Measurements from ENCODE around the gene SHISA4. TPM values are rescaled to one million over a fixed set of nuclear protein-coding genes. Genes with fewer than 3 reads are reported as not detected.

The SHISA4 gene
- total RNA-seq, 1 donor from 2014 or later: 10.1 TPM

DNA sequence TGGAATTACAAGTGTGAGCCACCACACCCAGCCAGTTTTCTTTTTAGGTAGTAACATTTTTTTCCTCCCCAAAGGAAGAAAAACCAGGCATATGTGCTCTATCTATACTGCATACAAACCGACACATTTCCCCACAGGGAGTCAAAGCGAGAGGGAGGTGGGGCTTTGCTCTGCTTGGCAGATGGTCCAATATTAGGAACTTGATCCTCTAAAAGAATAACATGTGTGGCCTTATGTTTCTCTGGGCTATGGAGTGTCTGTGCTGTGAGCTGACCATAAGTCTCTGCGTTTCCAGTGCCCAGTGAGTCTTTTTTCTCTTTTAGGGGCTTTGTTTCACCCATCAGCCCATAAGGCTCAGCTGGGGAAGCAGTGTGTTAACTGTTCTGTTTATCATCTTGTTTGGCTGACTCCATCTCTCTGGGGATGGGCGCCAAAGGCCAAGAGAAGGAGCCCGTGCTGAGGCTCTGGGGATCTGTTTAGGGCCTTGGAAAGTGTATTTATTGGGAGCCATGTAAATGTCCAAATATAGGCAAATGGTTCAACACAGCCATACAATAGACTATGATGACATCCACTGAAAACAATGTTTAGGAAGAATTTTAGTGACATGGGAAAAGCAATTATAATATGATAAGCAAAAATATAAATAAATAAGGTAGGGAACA lies 37.4 kb downstream of the SHISA4 start:
- no peaks in the 10 kb centered on the region for H3K9me3 ChIP-seq (ENCODE audit: insufficient read depth, low read depth, low read length)
- no peaks in the 10 kb centered on the region for H3K4me1 Mint-ChIP-seq (ENCODE audit: low read depth, unreplicated experiment)
- H3K36me3 ChIP-seq (ENCODE audit: insufficient read depth, low read length): no peaks in the 10 kb centered on the region
- H2AFZ ChIP-seq (ENCODE audit: low read depth, low read length): no peak overlapping the region
- H3K27ac Mint-ChIP-seq (ENCODE audit: unreplicated experiment): no peak overlapping the region
- no peaks in the 10 kb centered on the region for H3K4me1 ChIP-seq (ENCODE audit: insufficient read depth, low read length)
- H4K20me1 ChIP-seq (ENCODE audit: insufficient read depth, low read length): no peaks in the 10 kb centered on the region
- H3K27me3 ChIP-seq (ENCODE audit: insufficient read depth, low read length): no peaks in the 10 kb centered on the region
- DNase-seq (ENCODE audit: low read depth) (no peak), FAIRE-seq (no peak)
- H3K9me3 Mint-ChIP-seq (ENCODE audit: unreplicated experiment): peaks cover 4% of the 10 kb centered on the region
- no peak overlapping the region for H3K4me3 Mint-ChIP-seq (ENCODE audit: unreplicated experiment)
- no peak overlapping the region for H3K27ac ChIP-seq (ENCODE audit: low read depth, low read length)
- no peak overlapping the region for H3K9ac ChIP-seq (ENCODE audit: low read length)
- H3K36me3 Mint-ChIP-seq (ENCODE audit: low read depth, unreplicated experiment): peaks cover 11% of the 10 kb centered on the region
- TF ChIP-seq EZH2 (IDR thresholded peaks at IDR 0.05; ENCODE audit: insufficient read depth, low read length): no peak
- TF ChIP-seq, protein P1, sequence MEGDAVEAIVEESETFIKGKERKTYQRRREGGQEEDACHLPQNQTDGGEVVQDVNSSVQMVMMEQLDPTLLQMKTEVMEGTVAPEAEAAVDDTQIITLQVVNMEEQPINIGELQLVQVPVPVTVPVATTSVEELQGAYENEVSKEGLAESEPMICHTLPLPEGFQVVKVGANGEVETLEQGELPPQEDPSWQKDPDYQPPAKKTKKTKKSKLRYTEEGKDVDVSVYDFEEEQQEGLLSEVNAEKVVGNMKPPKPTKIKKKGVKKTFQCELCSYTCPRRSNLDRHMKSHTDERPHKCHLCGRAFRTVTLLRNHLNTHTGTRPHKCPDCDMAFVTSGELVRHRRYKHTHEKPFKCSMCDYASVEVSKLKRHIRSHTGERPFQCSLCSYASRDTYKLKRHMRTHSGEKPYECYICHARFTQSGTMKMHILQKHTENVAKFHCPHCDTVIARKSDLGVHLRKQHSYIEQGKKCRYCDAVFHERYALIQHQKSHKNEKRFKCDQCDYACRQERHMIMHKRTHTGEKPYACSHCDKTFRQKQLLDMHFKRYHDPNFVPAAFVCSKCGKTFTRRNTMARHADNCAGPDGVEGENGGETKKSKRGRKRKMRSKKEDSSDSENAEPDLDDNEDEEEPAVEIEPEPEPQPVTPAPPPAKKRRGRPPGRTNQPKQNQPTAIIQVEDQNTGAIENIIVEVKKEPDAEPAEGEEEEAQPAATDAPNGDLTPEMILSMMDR (IDR thresholded peaks at IDR 0.05; ENCODE audit: insufficient read depth, low read depth, low read length): no peak
- no peaks in the 10 kb centered on the region for H3K79me2 ChIP-seq (ENCODE audit: insufficient read depth, low read length)
- peaks cover 2% of the 10 kb centered on the region for H3K27me3 Mint-ChIP-seq (ENCODE audit: low read depth, unreplicated experiment)
- no peak overlapping the region for H3K4me3 ChIP-seq (ENCODE audit: insufficient read depth, low read depth, low read length)
- H3K4me2 ChIP-seq (ENCODE audit: low read length): no peak overlapping the region

DNA sequence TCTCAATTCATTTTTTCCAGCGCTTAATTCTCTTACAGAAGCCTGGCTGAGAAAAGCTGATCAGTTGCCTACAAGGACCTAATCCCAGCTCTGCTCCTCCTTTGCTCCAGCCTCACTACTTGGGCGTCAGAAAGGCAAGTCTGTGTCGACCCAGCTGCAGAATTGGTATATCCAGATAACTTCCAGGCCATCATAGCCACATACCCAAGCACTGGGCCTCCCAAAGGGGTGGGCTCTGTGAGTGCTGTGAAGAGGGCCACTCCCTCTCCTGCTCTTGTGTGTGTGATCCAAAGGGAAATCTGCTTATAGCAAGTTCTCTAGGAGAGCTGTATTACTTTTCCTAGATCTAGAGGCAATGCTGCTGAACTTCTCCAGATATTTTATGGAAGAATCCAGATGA lies 39.6 kb downstream of the SHISA4 start:
- Histone ChIP-seq H3K9me3 (ENCODE audit: insufficient read depth, low read depth, low read length) (no peaks in the 10 kb centered on the region), H3K27me3 (ENCODE audit: insufficient read depth, low read length) (no peaks in the 10 kb centered on the region), H2AFZ (ENCODE audit: low read depth, low read length) (no peak overlapping the region), H3K4me1 (ENCODE audit: insufficient read depth, low read length) (no peaks in the 10 kb centered on the region), H4K20me1 (ENCODE audit: insufficient read depth, low read length) (no peaks in the 10 kb centered on the region), H3K79me2 (ENCODE audit: insufficient read depth, low read length) (no peaks in the 10 kb centered on the region), H3K4me3 (ENCODE audit: insufficient read depth, low read depth, low read length) (no peak overlapping the region), H3K36me3 (ENCODE audit: insufficient read depth, low read length) (no peaks in the 10 kb centered on the region), H3K27ac (ENCODE audit: low read depth, low read length) (no peak overlapping the region), H3K9ac (ENCODE audit: low read length) (no peak overlapping the region), H3K4me2 (ENCODE audit: low read length) (no peak overlapping the region)
- FAIRE-seq (no peak), DNase-seq (ENCODE audit: low read depth) (no peak)
- no peak overlapping the region for H3K27ac Mint-ChIP-seq (ENCODE audit: unreplicated experiment)
- peaks cover 2% of the 10 kb centered on the region for H3K27me3 Mint-ChIP-seq (ENCODE audit: low read depth, unreplicated experiment)
- no peak for TF ChIP-seq EZH2 (IDR thresholded peaks at IDR 0.05; ENCODE audit: insufficient read depth, low read length)
- TF ChIP-seq, protein P1 (IDR thresholded peaks at IDR 0.05; ENCODE audit: insufficient read depth, low read depth, low read length): no peak
- H3K4me3 Mint-ChIP-seq (ENCODE audit: unreplicated experiment): no peak overlapping the region
- H3K9me3 Mint-ChIP-seq (ENCODE audit: unreplicated experiment): no peaks in the 10 kb centered on the region
- peaks cover 12% of the 10 kb centered on the region for H3K36me3 Mint-ChIP-seq (ENCODE audit: low read depth, unreplicated experiment)
- H3K4me1 Mint-ChIP-seq (ENCODE audit: low read depth, unreplicated experiment): no peaks in the 10 kb centered on the region

DNA sequence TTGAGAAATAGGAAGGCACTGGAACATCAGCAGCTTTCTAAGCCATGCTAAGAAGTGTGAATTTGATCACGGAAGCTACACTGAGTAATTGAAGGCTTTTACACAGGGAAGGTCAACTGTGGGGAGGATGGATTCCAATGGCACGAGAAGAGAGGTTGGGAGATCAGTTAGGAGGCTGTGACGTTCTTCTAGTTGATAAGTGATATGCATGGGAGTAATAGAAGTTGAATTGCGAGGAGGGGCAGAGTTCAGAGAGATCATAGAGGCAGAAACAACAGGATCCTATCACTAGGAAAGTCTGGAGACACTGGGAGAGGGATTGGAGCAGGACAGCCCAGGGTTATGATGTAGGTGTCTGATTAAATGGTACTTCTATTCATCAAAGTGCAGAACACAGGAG lies 41.4 kb downstream of the SHISA4 start:
- Histone ChIP-seq H3K27ac (ENCODE audit: low read depth, low read length) (no peak overlapping the region), H2AFZ (ENCODE audit: low read depth, low read length) (no peak overlapping the region), H3K4me2 (ENCODE audit: low read length) (no peak overlapping the region), H3K9ac (ENCODE audit: low read length) (no peak overlapping the region), H3K79me2 (ENCODE audit: insufficient read depth, low read length) (no peaks in the 10 kb centered on the region), H3K4me1 (ENCODE audit: insufficient read depth, low read length) (peaks cover 7% of the 10 kb centered on the region), H3K27me3 (ENCODE audit: insufficient read depth, low read length) (no peaks in the 10 kb centered on the region), H4K20me1 (ENCODE audit: insufficient read depth, low read length) (no peaks in the 10 kb centered on the region), H3K4me3 (ENCODE audit: insufficient read depth, low read depth, low read length) (no peak overlapping the region), H3K9me3 (ENCODE audit: insufficient read depth, low read depth, low read length) (no peaks in the 10 kb centered on the region), H3K36me3 (ENCODE audit: insufficient read depth, low read length) (no peaks in the 10 kb centered on the region)
- TF ChIP-seq EZH2 (IDR thresholded peaks at IDR 0.05; ENCODE audit: insufficient read depth, low read length): no peak
- TF ChIP-seq, protein P1 (IDR thresholded peaks at IDR 0.05; ENCODE audit: insufficient read depth, low read depth, low read length): no peak
- Mint-ChIP-seq H3K4me3 (ENCODE audit: unreplicated experiment) (no peak overlapping the region), H3K4me1 (ENCODE audit: low read depth, unreplicated experiment) (peaks cover 6% of the 10 kb centered on the region), H3K27ac (ENCODE audit: unreplicated experiment) (no peak overlapping the region), H3K27me3 (ENCODE audit: low read depth, unreplicated experiment) (no peaks in the 10 kb centered on the region), H3K36me3 (ENCODE audit: low read depth, unreplicated experiment) (peaks cover 7% of the 10 kb centered on the region), H3K9me3 (ENCODE audit: unreplicated experiment) (no peaks in the 10 kb centered on the region)
- FAIRE-seq: no peak
- DNase-seq (ENCODE audit: low read depth): no peak
